GM10248 (cell line): ENCODE measurements around the gene SH3RF1.

ENCODE experiments used
- CTCF ChIA-PET: fragments of 300-600 bp; sonication (Branson Sonifier 250); formaldehyde crosslinking; extraction: SDS; loops from one replicate; lab custom pipeline; 2021; ENCODE audit warnings: antibody characterized with exemption; lab: Yijun Ruan, JAX
- POLR2A ChIA-PET: fragments of 350-650 bp; sonication (Branson Sonifier 250); formaldehyde crosslinking; extraction: SDS; loops from one replicate; lab custom pipeline; 2020; ENCODE audit warnings: antibody characterized with exemption; lab: Yijun Ruan, JAX
- DNase-seq: peaks from one replicate; pipeline ENCODE4 v3.0.0; 2012; ENCODE audit errors: extremely low spot score
- CTCF ChIP-seq: IDR thresholded peaks from 2 replicates; pipeline ENCODE4 v1.5.1; 2012; ENCODE audit warnings: mild to moderate bottlenecking, low read depth; ENCODE audit errors: extremely low read depth, missing control alignments, control extremely low read depth

The SH3RF1 gene

GRCh38 chr4:169236078-169236477, 34.7 kb downstream of the SH3RF1 start:
- TF ChIP-seq CTCF = no peak
- POLR2A ChIA-PET = no interaction called here
- CTCF ChIA-PET = no interaction called here
- DNase-seq = no peak

GRCh38 chr4:169234137-169234855, 36.5 kb downstream of the SH3RF1 start:
- POLR2A ChIA-PET = no interaction called here
- no peak for TF ChIP-seq CTCF
- CTCF ChIA-PET = interaction anchor here (0.9 to 1.3 kb wide), 3 partner anchors 18 to 166 kb away, joined by 3 read pairs; no protein-coding TSS in a partner anchor
- DNase-seq = no peak

- no peak for DNase-seq
- no peak for TF ChIP-seq CTCF
- ChIA-PET POLR2A (no interaction called here), CTCF (interaction anchor here (0.9 to 2.1 kb wide), 4 partner anchors 18 to 165 kb away, joined by 3 to 7 read pairs (median 3); no protein-coding TSS in a partner anchor)
Observed at GRCh38 chr4:169233691-169234090, 37.1 kb downstream of the SH3RF1 start.

GRCh38 chr4:169231647-169232262, 39.0 kb downstream of the SH3RF1 start:
- ChIA-PET CTCF (interaction anchor here (0.7 to 2.1 kb wide), 2 partner anchors 10 to 16 kb away, joined by 3 to 7 read pairs; no protein-coding TSS in a partner anchor), POLR2A (interaction anchor here (0.6 kb wide), 1 partner anchor 91 kb away, joined by 5 read pairs; no protein-coding TSS in a partner anchor)
- DNase-seq = no peak
- TF ChIP-seq CTCF = no peak

DNA sequence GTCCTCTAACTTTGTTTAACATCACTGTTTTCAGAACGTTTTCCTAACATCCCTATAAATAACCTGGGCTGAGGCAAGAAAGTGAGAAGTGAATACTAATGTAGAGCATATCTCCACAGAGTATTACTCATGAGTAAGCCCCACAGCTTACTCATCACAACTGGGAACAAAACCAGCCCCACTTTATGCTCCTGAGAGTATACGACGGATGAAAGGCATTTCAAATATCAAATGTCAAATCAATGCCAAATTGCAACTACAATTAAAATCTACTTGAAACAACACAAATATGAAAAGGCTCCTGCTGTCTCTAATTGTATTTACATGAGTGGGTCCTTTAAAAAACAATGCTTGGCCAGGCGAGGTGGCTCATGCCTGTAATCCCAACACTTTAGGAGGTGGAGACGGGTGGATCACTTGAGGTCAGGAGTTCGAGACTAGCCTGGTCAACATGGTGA, 41.2 kb downstream of the SH3RF1 start:
- POLR2A ChIA-PET = no interaction called here

More for the DNA sequence above, 41.2 kb downstream of the SH3RF1 start:
- CTCF ChIA-PET = no interaction called here
- no peak for DNase-seq
- TF ChIP-seq CTCF = no peak
